ENCODE measurements around the gene LETMD1.
"Not testable (repeated sequence)": the region's sequence is repeated elsewhere in the genome, so short reads cannot be mapped to it uniquely, and the experiment has no call there.

Gene LETMD1

GRCh38 chr12:51047655-51048540 lies at the start of gene LETMD1:
LETMD1 (plus strand) TSS chr12:51048327; CDS start chr12:51048357, 30 bp downstream.
- peak; percentile 95 for DNase-seq

- DNase-seq: no peak
Measured at GRCh38 chr12:50999093-50999492, 49.0 kb upstream of the LETMD1 start.

GRCh38 chr12:51000245-51000644 lies 47.9 kb upstream of the LETMD1 start:
- no peak for DNase-seq

GRCh38 chr12:51001799-51002198 lies 46.3 kb upstream of the LETMD1 start:
- DNase-seq: no peak

GRCh38 chr12:51004504-51004903 lies 43.6 kb upstream of the LETMD1 start:
- DNase-seq: no peak

GRCh38 chr12:51005030-51005429 lies 43.1 kb upstream of the LETMD1 start:
- DNase-seq: no peak

- DNase-seq: no peak
Measured at GRCh38 chr12:51005671-51006070, 42.5 kb upstream of the LETMD1 start.

- no peak for DNase-seq
Measured at GRCh38 chr12:51008329-51009055, 39.6 kb upstream of the LETMD1 start.

- no peak for DNase-seq
Measured at GRCh38 chr12:51009056-51009440, 39.1 kb upstream of the LETMD1 start.

GRCh38 chr12:51011955-51012354 lies 36.2 kb upstream of the LETMD1 start:
- DNase-seq: no peak

GRCh38 chr12:51012570-51013236 lies 35.4 kb upstream of the LETMD1 start:
- no peak for DNase-seq

- no peak for DNase-seq
Measured at GRCh38 chr12:51013441-51013840, 34.7 kb upstream of the LETMD1 start.

- DNase-seq: not testable (repeated sequence)
Measured at GRCh38 chr12:51014467-51014866, 33.7 kb upstream of the LETMD1 start.

GRCh38 chr12:51017452-51017851 lies 30.7 kb upstream of the LETMD1 start:
- DNase-seq: no peak

- DNase-seq: no peak
Measured at GRCh38 chr12:51018956-51019355, 29.2 kb upstream of the LETMD1 start.

GRCh38 chr12:51019927-51020326 lies 28.2 kb upstream of the LETMD1 start:
- DNase-seq: no peak

- DNase-seq: no peak
Measured at GRCh38 chr12:51020448-51021182, 27.5 kb upstream of the LETMD1 start.

- no peak for DNase-seq
Measured at GRCh38 chr12:51021694-51022093, 26.4 kb upstream of the LETMD1 start.

- no peak for DNase-seq
Measured at GRCh38 chr12:51023625-51024382, 24.3 kb upstream of the LETMD1 start.

- DNase-seq: no peak
Measured at GRCh38 chr12:51025338-51025835, 22.7 kb upstream of the LETMD1 start.

GRCh38 chr12:51025836-51026638 lies 22.1 kb upstream of the LETMD1 start, which contains the start of gene SLC11A2:
SLC11A2 (minus strand) TSS chr12:51026384; CDS start chr12:51010728, 15,656 bp downstream.
- peak; percentile 87 for DNase-seq

Data from DMS153 (cell line).